ENCODE data around the gene FRY. TPM values are rescaled to one million over a fixed set of nuclear protein-coding genes. Genes with fewer than 3 reads are reported as not detected.

Gene FRY
- total RNA-seq, 1 donor from 2014 or later: 5.4 TPM

DNA sequence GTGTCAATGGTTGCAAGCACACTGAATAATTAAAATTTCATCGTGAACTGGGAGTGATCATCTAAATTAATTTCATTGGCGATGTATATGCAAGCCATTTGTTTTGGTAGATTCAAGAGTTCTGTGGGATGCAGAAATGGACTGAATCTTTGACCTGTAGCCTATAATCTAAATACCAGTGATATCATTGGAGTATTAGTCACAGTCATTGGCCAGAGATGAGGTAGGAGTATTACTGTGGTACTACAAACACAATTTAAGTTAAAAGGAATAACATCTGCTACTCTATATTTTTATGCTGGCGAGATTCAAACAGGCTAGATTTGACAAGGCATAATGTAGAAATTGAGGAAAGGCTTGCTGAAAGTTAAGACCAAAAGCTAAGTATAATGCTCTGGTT is 14.0 kb downstream of the FRY start:
- Mint-ChIP-seq H3K36me3 (ENCODE audit: low read depth) (no peaks in the 10 kb centered on the region), H3K4me3 (no peak overlapping the region), H3K4me1 (peaks cover 28% of the 10 kb centered on the region), H3K9me3 (peaks cover 4% of the 10 kb centered on the region), H3K27ac (ENCODE audit: unreplicated experiment) (no peak overlapping the region), H3K27me3 (ENCODE audit: low read depth) (no peaks in the 10 kb centered on the region)
- DNase-seq (ENCODE audit: low read depth, low spot score): no peak
- TF ChIP-seq, protein P1, sequence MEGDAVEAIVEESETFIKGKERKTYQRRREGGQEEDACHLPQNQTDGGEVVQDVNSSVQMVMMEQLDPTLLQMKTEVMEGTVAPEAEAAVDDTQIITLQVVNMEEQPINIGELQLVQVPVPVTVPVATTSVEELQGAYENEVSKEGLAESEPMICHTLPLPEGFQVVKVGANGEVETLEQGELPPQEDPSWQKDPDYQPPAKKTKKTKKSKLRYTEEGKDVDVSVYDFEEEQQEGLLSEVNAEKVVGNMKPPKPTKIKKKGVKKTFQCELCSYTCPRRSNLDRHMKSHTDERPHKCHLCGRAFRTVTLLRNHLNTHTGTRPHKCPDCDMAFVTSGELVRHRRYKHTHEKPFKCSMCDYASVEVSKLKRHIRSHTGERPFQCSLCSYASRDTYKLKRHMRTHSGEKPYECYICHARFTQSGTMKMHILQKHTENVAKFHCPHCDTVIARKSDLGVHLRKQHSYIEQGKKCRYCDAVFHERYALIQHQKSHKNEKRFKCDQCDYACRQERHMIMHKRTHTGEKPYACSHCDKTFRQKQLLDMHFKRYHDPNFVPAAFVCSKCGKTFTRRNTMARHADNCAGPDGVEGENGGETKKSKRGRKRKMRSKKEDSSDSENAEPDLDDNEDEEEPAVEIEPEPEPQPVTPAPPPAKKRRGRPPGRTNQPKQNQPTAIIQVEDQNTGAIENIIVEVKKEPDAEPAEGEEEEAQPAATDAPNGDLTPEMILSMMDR (conservative IDR thresholded peaks at IDR 0.05): no peak

DNA sequence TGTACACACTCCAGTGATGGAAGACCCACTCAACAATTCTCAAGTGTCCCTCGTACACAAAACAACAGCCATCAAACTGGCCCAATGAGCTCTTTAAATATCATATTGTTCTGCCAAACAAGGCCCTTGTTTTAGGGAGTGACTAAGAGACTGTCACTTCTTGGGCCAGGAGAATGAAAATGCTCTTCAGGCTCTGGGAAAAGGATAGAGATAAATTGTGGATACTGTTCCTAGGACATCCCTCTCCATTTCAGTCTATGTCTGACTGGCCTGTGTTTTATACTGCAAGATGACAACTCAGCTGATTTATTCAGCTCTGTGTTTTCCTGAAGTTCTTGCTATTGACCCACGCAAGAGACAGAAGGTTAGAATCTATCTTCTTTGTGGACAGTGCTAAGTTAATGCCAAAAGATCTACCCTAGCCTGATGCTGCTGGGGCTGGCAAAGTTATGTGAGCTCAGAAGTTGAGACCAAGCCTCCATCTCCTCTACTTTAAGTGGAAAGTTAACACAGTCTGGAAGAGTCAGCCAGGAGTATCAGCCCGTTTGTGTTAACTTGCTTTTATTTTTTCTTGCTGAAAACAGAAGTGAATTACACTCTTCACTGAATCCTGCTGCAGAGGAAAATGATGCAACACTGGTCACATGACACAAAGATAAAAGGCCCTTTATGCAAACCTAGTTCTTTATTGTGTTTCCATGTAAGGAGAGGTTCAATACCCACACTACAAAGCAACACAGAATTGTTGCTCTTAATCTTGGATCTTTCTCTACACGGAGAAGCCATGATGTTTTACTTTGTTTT is 14.6 kb downstream of the FRY start:
- H3K9me3 Mint-ChIP-seq: peaks cover 4% of the 10 kb centered on the region
- DNase-seq (ENCODE audit: low read depth, low spot score): no peak
- no peaks in the 10 kb centered on the region for H3K27me3 Mint-ChIP-seq (ENCODE audit: low read depth)
- H3K27ac Mint-ChIP-seq (ENCODE audit: unreplicated experiment): peak overlapping the region; percentile 97
- H3K4me3 Mint-ChIP-seq: peak overlapping the region; percentile 31
- TF ChIP-seq, protein P1 (conservative IDR thresholded peaks at IDR 0.05): no peak
- H3K4me1 Mint-ChIP-seq: peaks cover 28% of the 10 kb centered on the region
- no peaks in the 10 kb centered on the region for H3K36me3 Mint-ChIP-seq (ENCODE audit: low read depth)

DNA sequence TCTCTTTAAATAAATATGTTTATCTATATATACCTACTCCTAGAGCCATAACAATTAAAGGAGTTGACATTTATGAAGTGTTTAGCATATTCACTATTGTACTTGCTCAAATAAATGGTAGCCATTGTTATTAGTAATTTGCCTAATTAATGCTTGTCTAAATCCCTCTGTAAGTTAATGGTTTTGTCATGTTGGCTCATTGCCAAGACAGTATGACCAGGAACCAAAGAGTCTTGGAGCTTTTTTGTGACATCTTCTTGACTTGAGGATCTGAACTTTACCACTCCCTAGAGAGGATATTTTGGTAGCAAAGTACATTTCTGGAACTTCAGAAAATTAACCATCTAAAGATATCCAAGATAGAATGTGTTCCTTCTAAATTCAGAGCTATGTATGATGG is 15.5 kb downstream of the FRY start:
- no peak overlapping the region for H3K27ac Mint-ChIP-seq (ENCODE audit: unreplicated experiment)
- H3K4me1 Mint-ChIP-seq: peaks cover 28% of the 10 kb centered on the region
- no peak for DNase-seq (ENCODE audit: low read depth, low spot score)
- H3K4me3 Mint-ChIP-seq: no peak overlapping the region
- no peaks in the 10 kb centered on the region for H3K36me3 Mint-ChIP-seq (ENCODE audit: low read depth)
- TF ChIP-seq, protein P1 (conservative IDR thresholded peaks at IDR 0.05): no peak
- peaks cover 4% of the 10 kb centered on the region for H3K9me3 Mint-ChIP-seq
- no peaks in the 10 kb centered on the region for H3K27me3 Mint-ChIP-seq (ENCODE audit: low read depth)

DNA sequence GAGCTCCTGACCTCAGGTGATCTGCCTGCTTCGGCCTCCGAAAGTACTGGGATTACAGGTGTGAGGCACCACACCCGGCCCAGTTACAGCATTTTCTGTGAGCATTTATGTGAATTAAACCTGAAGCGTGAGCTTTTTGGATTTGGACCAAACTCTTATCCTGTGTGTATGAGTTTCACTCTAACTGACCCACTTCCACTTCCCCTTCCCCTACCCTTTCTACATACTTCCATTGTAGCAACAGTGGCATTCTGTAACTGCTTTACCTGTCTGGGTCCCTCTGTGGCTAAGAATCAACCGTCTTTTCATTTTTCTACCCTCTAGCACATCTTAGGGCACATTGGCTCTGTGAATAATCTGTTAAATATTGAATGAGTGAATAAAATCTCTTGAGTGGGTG is 16.2 kb downstream of the FRY start:
- no peaks in the 10 kb centered on the region for H3K27me3 Mint-ChIP-seq (ENCODE audit: low read depth)
- peak overlapping the region; percentile 19 for H3K27ac Mint-ChIP-seq (ENCODE audit: unreplicated experiment)
- H3K9me3 Mint-ChIP-seq: peaks cover 4% of the 10 kb centered on the region
- no peak for DNase-seq (ENCODE audit: low read depth, low spot score)
- H3K4me1 Mint-ChIP-seq: peaks cover 28% of the 10 kb centered on the region
- TF ChIP-seq, protein P1 (conservative IDR thresholded peaks at IDR 0.05): no peak
- H3K36me3 Mint-ChIP-seq (ENCODE audit: low read depth): no peaks in the 10 kb centered on the region
- H3K4me3 Mint-ChIP-seq: no peak overlapping the region

DNA sequence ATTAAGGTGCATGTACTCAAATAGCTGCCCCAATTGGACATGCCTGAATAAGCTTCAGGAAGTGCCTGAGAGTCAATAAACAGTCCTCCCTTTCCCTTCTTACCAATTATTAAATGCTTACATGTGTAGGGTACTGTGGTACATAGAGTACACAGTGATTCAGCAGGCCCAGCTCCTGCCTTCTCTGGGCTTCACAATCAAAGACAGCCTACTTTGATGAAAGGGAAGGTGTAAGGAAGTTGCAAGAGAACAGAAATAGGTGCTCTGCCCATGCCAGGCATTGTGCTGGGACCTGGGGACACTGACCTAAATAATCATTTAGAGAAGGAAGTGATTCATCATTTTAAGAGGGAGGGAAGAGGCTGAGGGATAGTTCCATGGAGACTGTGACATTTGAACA is 17.2 kb downstream of the FRY start:
- no peaks in the 10 kb centered on the region for H3K36me3 Mint-ChIP-seq (ENCODE audit: low read depth)

More for the DNA sequence above, 17.2 kb downstream of the FRY start:
- Mint-ChIP-seq H3K4me1 (peaks cover 28% of the 10 kb centered on the region), H3K27me3 (ENCODE audit: low read depth) (no peaks in the 10 kb centered on the region), H3K9me3 (peaks cover 4% of the 10 kb centered on the region), H3K4me3 (no peak overlapping the region), H3K27ac (ENCODE audit: unreplicated experiment) (no peak overlapping the region)
- TF ChIP-seq, protein P1 (conservative IDR thresholded peaks at IDR 0.05): no peak
- DNase-seq (ENCODE audit: low read depth, low spot score): no peak

Data from neural crest cell (in vitro differentiated cells).